ENCODE results near the gene RBMS3.

GRCh38 chr3:29805757-29806156 lies 524.9 kb downstream of the RBMS3 start:
- TF ChIP-seq POLR2A (IDR thresholded peaks at IDR 0.05; ENCODE audit: low read length) (no peak), GATA1 (IDR thresholded peaks at IDR 0.05; ENCODE audit: low read depth, low read length) (no peak)

All from erythroblast (primary cell).